NOMO-1 treated with dmso at 0.1 percent for 144 hours (cell line): ENCODE results near the gene ZNF888.
"Not testable (repeated sequence)": the region's sequence is repeated elsewhere in the genome, so short reads cannot be mapped to it uniquely, and the experiment has no call there.

ENCODE experiments used
- DNase-seq: peaks from one replicate; lab custom pipeline; 2025; ENCODE audit not compliant: unreplicated experiment; lab: John Stamatoyannopoulos, UW

Gene ZNF888

GRCh38 chr19:52941941-52942385 lies 18.7 kb upstream of the ZNF888 start:
- no peak for DNase-seq

GRCh38 chr19:52941523-52941922 lies 18.3 kb upstream of the ZNF888 start:
- not testable (repeated sequence) for DNase-seq

- DNase-seq = not testable (repeated sequence)
Observed at GRCh38 chr19:52940905-52941304, 17.7 kb upstream of the ZNF888 start.

GRCh38 chr19:52938761-52939160 lies 15.5 kb upstream of the ZNF888 start:
- no peak for DNase-seq

GRCh38 chr19:52936954-52937325 lies 13.7 kb upstream of the ZNF888 start:
- DNase-seq = no peak

- no peak for DNase-seq
Observed at GRCh38 chr19:52936151-52936953, 13.1 kb upstream of the ZNF888 start.

GRCh38 chr19:52935434-52935833 lies 12.2 kb upstream of the ZNF888 start:
- DNase-seq = peak; percentile 19

- not testable (repeated sequence) for DNase-seq
Observed at GRCh38 chr19:52924641-52925040, 1.4 kb upstream of the ZNF888 start.

- peak; percentile 40 for DNase-seq
Observed at GRCh38 chr19:52923778-52924593, 758 bp upstream of the ZNF888 start.

- no peak for DNase-seq
Observed at GRCh38 chr19:52917531-52917930, 5.7 kb downstream of the ZNF888 start.

- no peak for DNase-seq
Observed at GRCh38 chr19:52910648-52911047, 12.6 kb downstream of the ZNF888 start.

- DNase-seq = not testable (repeated sequence)
Observed at GRCh38 chr19:52904052-52904780, 19.0 kb downstream of the ZNF888 start.

- DNase-seq = no peak
Observed at GRCh38 chr19:52901842-52902241, 21.4 kb downstream of the ZNF888 start.

- not testable (repeated sequence) for DNase-seq
Observed at GRCh38 chr19:52898596-52898995, 24.6 kb downstream of the ZNF888 start.

- DNase-seq = no peak
Observed at GRCh38 chr19:52898101-52898500, 25.1 kb downstream of the ZNF888 start.

- DNase-seq = no peak
Observed at GRCh38 chr19:52897138-52897935, 25.9 kb downstream of the ZNF888 start, which contains the start of gene ZNF320. ZNF320 (minus strand) TSS chr19:52897635; CDS start chr19:52890255, 7,380 bp downstream.

GRCh38 chr19:52896431-52897137 lies 26.6 kb downstream of the ZNF888 start:
- DNase-seq = no peak

- DNase-seq = no peak
Observed at GRCh38 chr19:52891336-52891735, 31.9 kb downstream of the ZNF888 start.

- DNase-seq = no peak
Observed at GRCh38 chr19:52889931-52890330, 33.3 kb downstream of the ZNF888 start.

GRCh38 chr19:52889076-52889475 lies 34.2 kb downstream of the ZNF888 start:
- no peak for DNase-seq
